HEK293 (cell line): Measurements from ENCODE around the gene BCAP31.

Experiments used
- ATF2 ChIP-seq: fragments of 450-650 bp; formaldehyde crosslinking; IDR thresholded peaks from 2 replicates; pipeline ENCODE4 v1.5.1; 2016; ENCODE audit warnings: missing biosample characterization, missing genetic modification characterization, low read depth
- BCL11A ChIP-seq: fragments of 450-650 bp; formaldehyde crosslinking; IDR thresholded peaks from 2 replicates; pipeline ENCODE4 v1.5.1; 2016; ENCODE audit warnings: low read depth, missing biosample characterization, missing genetic modification characterization
- CTCF ChIP-seq: fragments of 450-650 bp; formaldehyde crosslinking; IDR thresholded peaks from 2 replicates; pipeline ENCODE4 v1.5.1; 2016; ENCODE audit warnings: missing biosample characterization, missing genetic modification characterization
- KLF10 ChIP-seq: fragments of 450-650 bp; IDR thresholded peaks from 2 replicates; pipeline ENCODE4 v1.5.1; 2018; ENCODE audit warnings: missing biosample characterization, mild to moderate bottlenecking, missing genetic modification characterization
- SALL2 ChIP-seq: fragments of 450-650 bp; formaldehyde crosslinking; IDR thresholded peaks from 2 replicates; pipeline ENCODE4 v1.5.0; 2017; ENCODE audit warnings: missing biosample characterization, mild to moderate bottlenecking, missing genetic modification characterization, borderline replicate concordance
- YY2 ChIP-seq: fragments of 450-650 bp; formaldehyde crosslinking; IDR thresholded peaks from 2 replicates; pipeline ENCODE4 v1.5.1; 2016; ENCODE audit warnings: missing biosample characterization, missing genetic modification characterization
- ZBTB1 ChIP-seq: fragments of 450-650 bp; formaldehyde crosslinking; IDR thresholded peaks from 2 replicates; pipeline ENCODE4 v1.5.1; 2016; ENCODE audit warnings: missing biosample characterization, missing genetic modification characterization
- ZNF274 ChIP-seq, 2 experiments: fragments of 200-500 bp in 1 of 2; fragments of 450-650 bp in 1 of 2; sonication (Bioruptor generic) in 1 of 2; formaldehyde crosslinking in 1 of 2; IDR thresholded peaks; 2 replicates each; pipeline versions ENCODE4 v1.5.1 to v1.6.1; 2014 to 2016; ENCODE audit warnings: borderline replicate concordance in 1 of 2, inconsistent platforms in 1 of 2, low read length in 1 of 2, missing biosample characterization in 1 of 2, missing genetic modification characterization in 1 of 2
- ZNF366 ChIP-seq: fragments of 450-650 bp; formaldehyde crosslinking; conservative IDR thresholded peaks from 2 replicates; pipeline ENCODE4 v1.5.1; 2016; ENCODE audit warnings: missing biosample characterization, missing genetic modification characterization
- ZNF776 ChIP-seq: fragments of 450-650 bp; formaldehyde crosslinking; IDR thresholded peaks from 2 replicates; pipeline ENCODE4 v1.5.0; 2017; ENCODE audit warnings: missing biosample characterization, missing genetic modification characterization, borderline replicate concordance

DNA sequence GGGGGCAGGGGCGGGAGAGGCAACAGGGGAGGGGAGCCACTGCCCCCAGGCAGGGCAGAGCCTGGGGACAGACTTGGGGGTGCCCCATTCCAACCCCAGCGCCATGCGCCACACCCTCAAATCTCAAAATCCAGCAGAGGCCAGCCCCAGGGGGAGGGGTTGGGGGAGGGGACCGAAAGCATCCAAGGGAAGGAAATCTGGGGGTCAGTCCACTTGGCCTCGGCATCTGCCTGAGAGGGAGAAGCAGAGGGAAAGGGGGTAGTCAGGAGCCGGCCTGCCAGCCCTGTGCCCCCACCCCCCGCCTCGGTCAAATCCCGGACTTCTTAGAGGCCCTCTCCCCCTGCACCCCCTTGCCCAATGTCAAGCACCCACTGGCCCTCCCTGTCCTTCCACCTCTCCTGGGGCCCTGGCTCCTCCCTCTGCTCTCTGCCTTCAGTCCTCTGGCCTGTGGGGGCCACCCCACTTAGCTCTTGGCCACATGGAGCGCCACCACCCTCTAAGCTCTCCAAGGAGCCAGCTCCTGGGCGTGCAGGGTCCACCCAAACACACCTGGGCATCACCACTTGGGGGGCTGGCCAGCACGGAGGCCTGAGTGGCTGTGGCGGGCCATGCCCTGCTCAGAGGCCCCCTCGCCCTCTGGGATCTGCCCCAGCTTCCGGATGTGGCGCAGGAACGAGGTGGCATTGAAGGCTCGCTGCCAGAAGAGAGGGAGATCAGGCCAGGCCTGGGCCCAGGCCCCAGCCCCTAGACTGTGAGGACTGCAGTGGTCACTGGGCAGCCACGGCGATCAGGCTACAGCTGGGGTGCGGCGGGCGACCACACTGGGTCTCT lies 54.1 kb downstream of the BCAP31 start:
- TF ChIP-seq ZNF274 (IDR thresholded peaks at IDR 0.05; ENCODE audit: low read length) (no peak), ZNF274 (tag by site-specific recombination; IDR thresholded peaks at IDR 0.05; ENCODE audit: borderline replicate concordance) (no peak), CTCF (tag by site-specific recombination) (no peak), YY2 (no peak), SALL2 (no peak), ZNF366 (no peak), ZBTB1 (tag by site-specific recombination) (no peak), KLF10 (no peak), ZNF776 (no peak), ATF2 (no peak), BCL11A (tag by site-specific recombination) (no peak)
